Measurements from ENCODE around the gene SDR42E2.

- TF ChIP-seq REST (IDR thresholded peaks at IDR 0.05; ENCODE audit: borderline replicate concordance): no peak
- no peak for TF ChIP-seq CTCF (IDR thresholded peaks at IDR 0.05; ENCODE audit: poor library complexity, severe bottlenecking)
- no peak for TF ChIP-seq EZH2 (IDR thresholded peaks at IDR 0.05; ENCODE audit: borderline replicate concordance, insufficient read depth, low read length, poor library complexity, severe bottlenecking)
- TF ChIP-seq MXI1 (conservative IDR thresholded peaks at IDR 0.05; ENCODE audit: poor library complexity, severe bottlenecking): no peak
- no peak for TF ChIP-seq POLR2AphosphoS5 (IDR thresholded peaks at IDR 0.05)
Observed at GRCh38 chr16:22130528-22130927, 31.8 kb upstream of the SDR42E2 start.

Data from neural cell (in vitro differentiated cells).